Smooth muscle cell of the brain vasculature (primary cell): ENCODE results near the gene CDC25C.
A peak's percentile ranks its signal among the peaks of the same experiment; 100 is the strongest.
"Not testable (repeated sequence)": the region's sequence is repeated elsewhere in the genome, so short reads cannot be mapped to it uniquely, and the experiment has no call there.

Experiments
- DNase-seq: peaks from one replicate; pipeline ENCODE4 v3.0.0-alpha.2; 2012; ENCODE audit warnings: low read depth, low spot score

Gene CDC25C

GRCh38 chr5:138346889-138347288 is 15.3 kb upstream of the CDC25C start:
- no peak for DNase-seq

GRCh38 chr5:138344887-138345622 is 13.5 kb upstream of the CDC25C start:
- no peak for DNase-seq

GRCh38 chr5:138340008-138340407 is 8.4 kb upstream of the CDC25C start:
- DNase-seq = no peak

- DNase-seq = no peak
Measured at GRCh38 chr5:138339464-138339863, 7.9 kb upstream of the CDC25C start.

- no peak for DNase-seq
Measured at GRCh38 chr5:138339091-138339456, 7.5 kb upstream of the CDC25C start.

- DNase-seq = no peak
Measured at GRCh38 chr5:138338411-138339090, 6.9 kb upstream of the CDC25C start.

- DNase-seq = peak; percentile 89
Measured at GRCh38 chr5:138337685-138338410, 6.2 kb upstream of the CDC25C start, which contains the start of gene FAM53C. Gene FAM53C (plus strand): TSS chr5:138338266. CDS start chr5:138341336, 3,070 bp downstream.

- peak; percentile 46 for DNase-seq
Measured at GRCh38 chr5:138336952-138337684, 5.5 kb upstream of the CDC25C start.

- DNase-seq = no peak
Measured at GRCh38 chr5:138334867-138335447, 3.4 kb upstream of the CDC25C start.

GRCh38 chr5:138330813-138331448 is 673 bp downstream of the CDC25C start:
- no peak for DNase-seq

- DNase-seq = not testable (repeated sequence)
Measured at GRCh38 chr5:138318211-138318610, 13.4 kb downstream of the CDC25C start.

GRCh38 chr5:138316355-138316754 is 15.2 kb downstream of the CDC25C start:
- no peak for DNase-seq

GRCh38 chr5:138315751-138316278 is 15.8 kb downstream of the CDC25C start:
- no peak for DNase-seq

- no peak for DNase-seq
Measured at GRCh38 chr5:138305797-138306196, 25.8 kb downstream of the CDC25C start.

- DNase-seq = no peak
Measured at GRCh38 chr5:138303372-138303771, 28.2 kb downstream of the CDC25C start.

GRCh38 chr5:138289296-138289695 is 42.3 kb downstream of the CDC25C start:
- no peak for DNase-seq

GRCh38 chr5:138287246-138287645 is 44.4 kb downstream of the CDC25C start:
- DNase-seq = no peak

GRCh38 chr5:138282920-138283742 is 48.5 kb downstream of the CDC25C start:
- peak; percentile 13 for DNase-seq

- no peak for DNase-seq
Measured at GRCh38 chr5:138280915-138281314, 50.7 kb downstream of the CDC25C start.
